ENCODE data around the gene MSH5. TPM values are rescaled to one million over a fixed set of nuclear protein-coding genes. Genes with fewer than 3 reads are reported as not detected.

MSH5 gene
- total and polyA plus RNA-seq, 2 experiments from 2014 or later = 12.1 to 23.9 TPM

GRCh38 chr6:31706599-31706998 lies 33.2 kb upstream of the MSH5 start, which contains the start of gene LY6G6F (continued):
- TF ChIP-seq ZNF462 (CRISPR knock-in tag; IDR thresholded peaks at IDR 0.05) (no peak), NANOG (IDR thresholded peaks at IDR 0.05; ENCODE audit: borderline replicate concordance) (no peak), ZNF114 (CRISPR knock-in tag; IDR thresholded peaks at IDR 0.05) (no peak), CTCF (conservative IDR thresholded peaks at IDR 0.05; ENCODE audit: low read depth in 2 of 2) (no peak), ZNF331 (CRISPR knock-in tag; IDR thresholded peaks at IDR 0.05; ENCODE audit: low read depth) (no peak), EZH2phosphoT487 (IDR thresholded peaks at IDR 0.05; ENCODE audit: unreplicated experiment) (no peak), POLR2AphosphoS5 (IDR thresholded peaks at IDR 0.05; ENCODE audit: low read depth) (no peak), STAT1 (IDR thresholded peaks at IDR 0.05; ENCODE audit: unreplicated experiment) (no peak)

GRCh38 chr6:31707701-31708100 lies 32.1 kb upstream of the MSH5 start:
- H3K27ac Mint-ChIP-seq = no peak overlapping the region
- H3K36me3 Mint-ChIP-seq (ENCODE audit: low read depth) = no peaks in the 10 kb centered on the region
- Histone ChIP-seq H3K9me2 (ENCODE audit: insufficient read depth) (no peaks in the 10 kb centered on the region), H3K27me3 (ENCODE audit: insufficient read depth) (no peaks in the 10 kb centered on the region), H3K27ac (ENCODE audit: low read depth) (no peak overlapping the region), H3F3A (replicated peaks; ENCODE audit: low read depth) (no peaks in the 10 kb centered on the region; the same call in 1 of the 2 replicates), H3K4me1 (ENCODE audit: insufficient read depth) (no peaks in the 10 kb centered on the region), H4K20me1 (replicated peaks; ENCODE audit: insufficient read depth) (no peaks in the 10 kb centered on the region), H3K36me3 (ENCODE audit: insufficient read depth) (no peaks in the 10 kb centered on the region), H2AFZ (no peak overlapping the region), H3K4me2 (no peak overlapping the region), H3K79me2 (replicated peaks; ENCODE audit: insufficient read depth) (no peaks in the 10 kb centered on the region), H3K4me3 (no peak overlapping the region)
- DNase-seq (ENCODE audit: low spot score) = no peak
- no peaks in the 10 kb centered on the region for H3K9me3 Mint-ChIP-seq
- H3K4me1 Mint-ChIP-seq = peaks cover 9% of the 10 kb centered on the region
- H3K27me3 Mint-ChIP-seq (ENCODE audit: insufficient read depth, low read depth, poor library complexity) = peaks cover 14% of the 10 kb centered on the region
- no peak for ATAC-seq
- no peak overlapping the region for H3K4me3 Mint-ChIP-seq
- TF ChIP-seq ZNF331 (CRISPR knock-in tag; IDR thresholded peaks at IDR 0.05; ENCODE audit: low read depth) = no peak
- no peak for TF ChIP-seq EZH2 (IDR thresholded peaks at IDR 0.05; ENCODE audit: low read depth, unreplicated experiment)
- no peak for TF ChIP-seq REST (IDR thresholded peaks at IDR 0.05; ENCODE audit: unreplicated experiment)
- no peak for TF ChIP-seq POLR2AphosphoS5 (IDR thresholded peaks at IDR 0.05; ENCODE audit: low read depth)
- TF ChIP-seq ZNF114 (CRISPR knock-in tag; IDR thresholded peaks at IDR 0.05) = no peak
- no peak for TF ChIP-seq CTCF (conservative IDR thresholded peaks at IDR 0.05; ENCODE audit: low read depth in 2 of 2)
